Effector memory CD8-positive, alpha-beta T cell (primary cell): ENCODE measurements around the gene KRTAP3-3.
"Not testable (repeated sequence)": the region's sequence is repeated elsewhere in the genome, so short reads cannot be mapped to it uniquely, and the experiment has no call there.

Source experiments
- ATAC-seq: fragments of 150-1000 bp; cut with Tn5 transposase; replicated peaks from 2 replicates; pipeline ENCODE4 v1.10.0; 2021; ENCODE audit warnings: mild to moderate bottlenecking, moderate library complexity
- DNase-seq, 3 experiments: peaks; one replicate each; pipeline ENCODE4 v3.0.0; 2021
- H3K27ac Mint-ChIP-seq, 2 donors: one replicate each; pipeline ENCODE4 v1.8.0; 2022; ENCODE audit warnings: mild to moderate bottlenecking in 2 of 2, mixed read lengths in 2 of 2, moderate library complexity in 2 of 2
- H3K27me3 Mint-ChIP-seq, 2 donors: one replicate each; pipeline ENCODE4 v1.8.0; 2022; ENCODE audit warnings: mixed read lengths in 2 of 2
- H3K36me3 Mint-ChIP-seq: one replicate; pipeline ENCODE4 v1.8.0; 2022; ENCODE audit warnings: mild to moderate bottlenecking, moderate library complexity, mixed read lengths; ENCODE audit not compliant: insufficient read depth
- H3K4me1 Mint-ChIP-seq, 2 donors: one replicate each; pipeline ENCODE4 v1.8.0; 2022; ENCODE audit warnings: low read depth in 2 of 2, mixed read lengths in 2 of 2
- H3K4me3 Mint-ChIP-seq, 2 donors: one replicate each; pipeline ENCODE4 v1.8.0; 2022; ENCODE audit warnings: mild to moderate bottlenecking in 2 of 2, mixed read lengths in 2 of 2, moderate library complexity in 2 of 2
- H3K9me3 Mint-ChIP-seq, 2 donors: one replicate each; pipeline ENCODE4 v1.8.0; 2022; ENCODE audit warnings: mixed read lengths in 2 of 2
- total RNA-seq, 9 experiments: gene quantifications; one replicate each; lab custom pipeline; 2026; lab: John Stamatoyannopoulos, UW

The KRTAP3-3 gene
- 0 to 0.06 (median 0) reads per million in 9 experiments for total RNA-seq

DNA sequence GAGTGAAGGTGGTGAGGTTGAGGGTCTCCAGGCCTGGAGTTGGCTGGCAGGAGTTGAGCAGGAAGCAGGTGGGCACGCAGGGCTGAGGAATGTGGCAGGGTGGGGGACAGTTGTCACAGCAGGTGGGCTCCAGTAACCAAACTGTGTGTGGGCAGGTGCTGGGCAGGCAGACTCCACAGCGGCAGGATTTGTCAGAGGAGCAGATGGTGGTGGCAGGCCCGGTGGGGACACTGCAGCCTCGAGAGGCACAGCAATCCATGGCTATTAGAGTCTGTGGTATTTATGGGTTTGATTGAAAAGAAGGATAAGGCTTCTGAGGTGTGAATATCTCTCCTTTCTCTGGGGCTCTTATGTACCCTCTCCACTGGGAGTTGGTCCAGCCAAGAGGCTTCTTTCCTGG is at the start of gene KRTAP3-3:
Gene KRTAP3-3, minus strand, starts transcription at position 326 of the 400 bp plus-strand sequence. Its CDS starts 67 bp downstream, at position 259.
- Mint-ChIP-seq H3K9me3 (no peaks in the 10 kb centered on the region), H3K4me3 (no peak within 1 kb of the TSS), H3K4me1 (no peaks in the 10 kb centered on the region), H3K27me3 (peaks cover 59 to 62% of the 10 kb centered on the region in 2 donors), H3K27ac (no peak within 1 kb of the TSS), H3K36me3 (no peaks in the 10 kb centered on the region)
- DNase-seq (no peak), ATAC-seq (no peak)

- H3K4me1 Mint-ChIP-seq, result peaks cover 0 to 2% of the 10 kb centered on the region in 2 donors
- H3K27ac Mint-ChIP-seq, result no peak overlapping the region
- DNase-seq, result no peak
- H3K9me3 Mint-ChIP-seq, result no peaks in the 10 kb centered on the region
- ATAC-seq, result no peak
- peaks cover 40 to 43% of the 10 kb centered on the region in 2 donors for H3K27me3 Mint-ChIP-seq
- H3K36me3 Mint-ChIP-seq, result no peaks in the 10 kb centered on the region
- no peak overlapping the region for H3K4me3 Mint-ChIP-seq
These were observed 49.0 kb upstream of the KRTAP3-3 start for GRCh38 chr17:41042953-41043352.

DNA sequence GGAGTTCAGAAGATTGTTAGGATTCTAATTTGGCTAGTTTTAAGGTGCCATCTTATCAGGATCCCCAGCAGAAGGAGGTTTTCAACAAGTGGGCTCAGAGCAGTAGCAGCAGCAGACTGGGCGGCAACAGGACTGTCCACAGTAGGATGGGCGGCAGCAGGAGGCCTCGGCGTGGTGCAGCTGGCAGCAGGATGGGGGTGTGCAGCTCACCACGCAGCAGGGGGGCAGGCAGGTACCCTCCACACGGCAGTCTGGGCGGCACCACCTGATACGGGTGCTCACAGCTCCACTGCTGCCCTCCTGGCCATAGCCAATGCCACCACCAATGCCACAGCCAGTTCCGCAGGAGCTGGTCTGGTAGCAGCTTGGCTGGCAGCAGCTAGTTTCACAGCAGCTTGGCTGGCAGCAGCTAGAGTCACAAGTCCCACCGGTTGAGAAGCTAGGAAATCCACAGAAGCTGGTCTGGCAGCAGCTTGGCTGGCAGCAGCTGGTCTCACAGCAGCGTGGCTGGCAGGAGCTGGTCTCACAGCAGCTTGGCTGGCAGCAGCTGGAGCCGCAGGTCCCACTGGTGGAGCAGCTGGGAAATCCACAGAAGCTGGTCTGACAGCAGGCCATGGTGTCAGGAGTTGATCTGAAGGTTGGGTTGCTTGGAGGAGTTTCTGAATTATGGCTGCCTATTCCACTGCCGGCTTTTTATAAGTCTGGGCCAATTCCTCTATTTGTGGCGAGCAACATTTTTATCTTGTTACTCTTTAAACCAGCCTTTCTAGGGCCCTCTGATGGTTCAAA is 47.0 kb upstream of the KRTAP3-3 start, which contains the start of gene KRTAP1-1:
Gene KRTAP1-1, minus strand, starts transcription at position 668 of the 789 bp plus-strand sequence. Its CDS starts 53 bp downstream, at position 615.
- ATAC-seq, H3K27ac Mint-ChIP-seq, H3K4me3 Mint-ChIP-seq, H3K4me1 Mint-ChIP-seq, H3K9me3 Mint-ChIP-seq, DNase-seq, H3K36me3 Mint-ChIP-seq: not testable (repeated sequence)
- H3K27me3 Mint-ChIP-seq, result peaks cover 36 to 37% of the 10 kb centered on the region in 2 donors

- no peak for ATAC-seq
- H3K9me3 Mint-ChIP-seq, result no peaks in the 10 kb centered on the region
- no peaks in the 10 kb centered on the region for H3K4me1 Mint-ChIP-seq
- no peak overlapping the region for H3K27ac Mint-ChIP-seq
- H3K36me3 Mint-ChIP-seq, result no peaks in the 10 kb centered on the region
- no peak overlapping the region for H3K4me3 Mint-ChIP-seq
- no peak for DNase-seq
- H3K27me3 Mint-ChIP-seq, result peaks cover 39 to 49% of the 10 kb centered on the region in 2 donors
These were observed 43.9 kb upstream of the KRTAP3-3 start for GRCh38 chr17:41037853-41038350.

DNA sequence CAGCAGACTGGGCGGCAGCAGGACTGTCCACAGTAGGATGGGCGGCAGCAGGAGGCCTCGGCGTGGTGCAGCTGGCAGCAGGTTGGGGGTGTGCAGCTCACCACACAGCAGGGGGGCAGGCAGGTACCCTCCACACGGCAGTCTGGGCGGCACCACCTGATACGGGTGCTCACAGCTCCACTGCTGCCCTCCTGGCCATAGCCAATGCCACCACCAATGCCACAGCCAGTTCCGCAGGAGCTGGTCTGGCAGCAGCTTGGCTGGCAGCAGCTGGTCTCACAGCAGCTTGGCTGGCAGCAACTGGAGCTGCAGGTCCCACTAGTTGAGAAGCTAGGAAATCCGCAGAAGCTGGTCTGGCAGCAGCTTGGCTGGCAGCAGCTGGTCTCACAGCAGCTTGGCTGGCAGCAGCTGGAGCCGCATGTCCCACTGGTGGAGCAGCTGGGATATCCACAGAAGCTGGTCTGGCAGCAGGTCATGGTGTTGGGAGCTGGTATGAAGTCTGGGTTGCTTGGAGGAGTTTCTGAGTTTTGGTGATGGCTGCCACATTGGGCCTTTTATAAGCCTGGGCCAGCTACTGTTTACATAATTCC is 40.5 kb upstream of the KRTAP3-3 start, which contains the start of gene KRTAP1-3:
Gene KRTAP1-3, minus strand, starts transcription at position 529 of the 590 bp plus-strand sequence. Its CDS starts 53 bp downstream, at position 476.
- not testable (repeated sequence) for H3K9me3 Mint-ChIP-seq, ATAC-seq, H3K27ac Mint-ChIP-seq, H3K4me1 Mint-ChIP-seq, H3K4me3 Mint-ChIP-seq, DNase-seq, H3K36me3 Mint-ChIP-seq
- H3K27me3 Mint-ChIP-seq, result peaks cover 60 to 62% of the 10 kb centered on the region in 2 donors

DNA sequence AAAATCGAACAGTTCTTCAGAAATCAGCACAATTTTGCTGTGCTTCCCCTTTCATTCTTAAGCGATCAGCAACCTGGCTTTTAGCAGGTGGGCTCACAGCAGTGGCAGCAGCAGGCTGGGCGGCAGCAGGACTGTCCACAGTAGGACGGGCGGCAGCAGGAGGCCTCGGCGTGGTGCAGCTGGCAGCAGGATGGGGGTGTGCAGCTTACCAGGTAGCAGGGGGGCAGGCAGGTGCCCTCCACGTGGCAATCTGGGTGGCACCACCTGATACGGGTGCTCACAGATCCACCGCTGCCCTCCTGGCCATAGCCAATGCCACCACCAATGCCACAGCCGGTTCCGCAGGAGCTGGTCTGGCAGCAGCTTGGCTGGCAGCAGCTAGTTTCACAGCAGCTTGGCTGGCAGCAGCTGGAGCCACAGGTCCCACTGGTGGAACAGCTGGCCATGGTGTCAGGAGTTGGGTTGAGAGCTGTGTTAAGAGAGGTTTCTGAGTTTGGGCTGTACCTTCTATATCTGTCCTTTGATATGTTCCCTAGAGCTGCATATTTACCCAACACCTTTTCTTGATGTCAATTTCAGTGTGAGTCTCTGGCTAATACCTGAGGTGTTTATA is 35.8 kb upstream of the KRTAP3-3 start, which contains the start of gene KRTAP1-4:
Gene KRTAP1-4, minus strand, starts transcription at position 563 of the 613 bp plus-strand sequence. Its CDS starts 117 bp downstream, at position 446.
- ATAC-seq (no peak), DNase-seq (no peak)
- Mint-ChIP-seq H3K4me3 (no peak within 1 kb of the TSS), H3K27ac (no peak within 1 kb of the TSS), H3K27me3 (peaks cover 65 to 69% of the 10 kb centered on the region in 2 donors), H3K36me3 (no peaks in the 10 kb centered on the region), H3K9me3 (no peaks in the 10 kb centered on the region), H3K4me1 (no peaks in the 10 kb centered on the region)

- H3K36me3 Mint-ChIP-seq, result no peaks in the 10 kb centered on the region
- ATAC-seq (no peak), DNase-seq (no peak)
- no peaks in the 10 kb centered on the region for H3K9me3 Mint-ChIP-seq
- no peak within 1 kb of the TSS for H3K27ac Mint-ChIP-seq
- no peaks in the 10 kb centered on the region for H3K4me1 Mint-ChIP-seq
- peaks cover 61 to 69% of the 10 kb centered on the region in 2 donors for H3K27me3 Mint-ChIP-seq
- H3K4me3 Mint-ChIP-seq, result no peak within 1 kb of the TSS
These were observed 32.9 kb upstream of the KRTAP3-3 start, which contains the start of gene KRTAP1-5 for GRCh38 chr17:41026715-41027471. TSS of gene KRTAP1-5 (minus strand) at chr17:41027208. CDS start at chr17:41027155, 53 bp downstream.

- H3K36me3 Mint-ChIP-seq, result no peaks in the 10 kb centered on the region
- no peak overlapping the region for H3K27ac Mint-ChIP-seq
- no peak for ATAC-seq
These were observed 30.7 kb upstream of the KRTAP3-3 start for GRCh38 chr17:41024697-41025096.

GRCh38 chr17:41020336-41020735 is 26.4 kb upstream of the KRTAP3-3 start:
- ATAC-seq, result no peak
- no peaks in the 10 kb centered on the region for H3K4me1 Mint-ChIP-seq
- H3K4me3 Mint-ChIP-seq, result no peak overlapping the region
- no peaks in the 10 kb centered on the region for H3K9me3 Mint-ChIP-seq
- H3K36me3 Mint-ChIP-seq, result no peaks in the 10 kb centered on the region
- H3K27ac Mint-ChIP-seq, result no peak overlapping the region
- no peak for DNase-seq
- peaks cover 36 to 48% of the 10 kb centered on the region in 2 donors for H3K27me3 Mint-ChIP-seq

More at GRCh38 chr17:41024697-41025096, 30.7 kb upstream of the KRTAP3-3 start:
- no peaks in the 10 kb centered on the region for H3K4me1 Mint-ChIP-seq
- no peak for DNase-seq
- peaks cover 55 to 56% of the 10 kb centered on the region in 2 donors for H3K27me3 Mint-ChIP-seq
- H3K9me3 Mint-ChIP-seq, result no peaks in the 10 kb centered on the region
- H3K4me3 Mint-ChIP-seq, result no peak overlapping the region

- no peak overlapping the region for H3K27ac Mint-ChIP-seq
- H3K9me3 Mint-ChIP-seq, result no peaks in the 10 kb centered on the region
- peaks cover 39 to 55% of the 10 kb centered on the region in 2 donors for H3K27me3 Mint-ChIP-seq
- no peak for ATAC-seq
- no peak overlapping the region for H3K4me3 Mint-ChIP-seq
- H3K4me1 Mint-ChIP-seq, result no peaks in the 10 kb centered on the region
- H3K36me3 Mint-ChIP-seq, result no peaks in the 10 kb centered on the region
- DNase-seq, result no peak
These were observed 25.5 kb upstream of the KRTAP3-3 start for GRCh38 chr17:41019415-41019814.

- Mint-ChIP-seq H3K4me3 (no peak overlapping the region), H3K36me3 (no peaks in the 10 kb centered on the region), H3K4me1 (no peaks in the 10 kb centered on the region), H3K27ac (no peak overlapping the region), H3K9me3 (no peaks in the 10 kb centered on the region), H3K27me3 (peaks cover 39 to 55% of the 10 kb centered on the region in 2 donors)
- DNase-seq, result no peak
- ATAC-seq, result no peak
These were observed 24.6 kb upstream of the KRTAP3-3 start for GRCh38 chr17:41018541-41018940.

GRCh38 chr17:41016578-41017215 is 22.7 kb upstream of the KRTAP3-3 start:
- Mint-ChIP-seq H3K9me3 (no peaks in the 10 kb centered on the region), H3K36me3 (no peaks in the 10 kb centered on the region), H3K4me1 (no peaks in the 10 kb centered on the region), H3K4me3 (no peak overlapping the region), H3K27ac (no peak overlapping the region), H3K27me3 (peaks cover 24 to 45% of the 10 kb centered on the region in 2 donors)
- ATAC-seq (no peak), DNase-seq (no peak)
